ENCODE results near the gene HSD3B1.

HSD3B1 gene

DNA sequence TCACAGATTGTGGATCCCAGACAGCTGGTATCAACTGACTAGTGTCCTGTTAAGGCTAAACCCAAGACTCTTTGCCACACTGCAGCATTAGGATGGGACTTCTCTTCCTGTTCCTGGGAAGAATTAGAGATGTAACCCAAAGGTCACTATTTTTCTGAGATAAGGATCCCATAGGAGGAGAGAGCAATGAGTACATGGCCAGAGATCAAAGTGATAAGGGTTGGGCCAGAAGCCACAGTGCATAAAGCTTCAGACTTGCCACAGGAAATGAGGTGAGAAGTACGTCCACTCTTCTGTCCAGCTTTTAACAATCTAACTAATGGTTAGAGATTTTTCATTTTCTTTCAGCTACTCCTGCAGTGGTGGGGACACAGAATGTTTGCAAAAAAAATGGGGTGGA lies at the start of gene HSD3B1:
HSD3B1 (plus strand) TSS at position 270 of the 400 bp plus-strand sequence. CDS start 267 bp downstream, outside the sequence.
- TF ChIP-seq, protein P1, sequence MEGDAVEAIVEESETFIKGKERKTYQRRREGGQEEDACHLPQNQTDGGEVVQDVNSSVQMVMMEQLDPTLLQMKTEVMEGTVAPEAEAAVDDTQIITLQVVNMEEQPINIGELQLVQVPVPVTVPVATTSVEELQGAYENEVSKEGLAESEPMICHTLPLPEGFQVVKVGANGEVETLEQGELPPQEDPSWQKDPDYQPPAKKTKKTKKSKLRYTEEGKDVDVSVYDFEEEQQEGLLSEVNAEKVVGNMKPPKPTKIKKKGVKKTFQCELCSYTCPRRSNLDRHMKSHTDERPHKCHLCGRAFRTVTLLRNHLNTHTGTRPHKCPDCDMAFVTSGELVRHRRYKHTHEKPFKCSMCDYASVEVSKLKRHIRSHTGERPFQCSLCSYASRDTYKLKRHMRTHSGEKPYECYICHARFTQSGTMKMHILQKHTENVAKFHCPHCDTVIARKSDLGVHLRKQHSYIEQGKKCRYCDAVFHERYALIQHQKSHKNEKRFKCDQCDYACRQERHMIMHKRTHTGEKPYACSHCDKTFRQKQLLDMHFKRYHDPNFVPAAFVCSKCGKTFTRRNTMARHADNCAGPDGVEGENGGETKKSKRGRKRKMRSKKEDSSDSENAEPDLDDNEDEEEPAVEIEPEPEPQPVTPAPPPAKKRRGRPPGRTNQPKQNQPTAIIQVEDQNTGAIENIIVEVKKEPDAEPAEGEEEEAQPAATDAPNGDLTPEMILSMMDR (conservative IDR thresholded peaks at IDR 0.05; ENCODE audit: low read length), result no peak

DNA sequence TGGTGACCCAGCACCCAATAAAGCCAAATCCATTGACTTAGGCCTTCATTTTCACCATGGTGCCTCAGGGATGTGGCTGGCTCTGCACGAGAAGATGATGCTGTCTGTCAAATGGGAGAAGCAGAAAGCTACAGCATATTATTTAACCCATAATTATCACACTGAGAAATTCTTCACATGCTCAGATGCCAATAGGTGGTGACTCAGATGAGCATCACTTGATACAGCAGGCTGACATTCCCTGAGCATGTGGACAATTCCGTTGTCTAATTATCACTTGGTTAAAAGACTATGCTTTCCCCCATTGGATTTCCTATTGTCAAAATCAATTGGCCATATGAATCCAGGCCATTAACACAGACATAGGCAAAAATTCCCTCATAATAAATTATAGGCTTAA lies 44.0 kb upstream of the HSD3B1 start:
- TF ChIP-seq, protein P1 (conservative IDR thresholded peaks at IDR 0.05; ENCODE audit: low read length), result no peak
- H3K4me3 ChIP-seq (ENCODE audit: low read length), result no peak overlapping the region
- no peak for DNase-seq (ENCODE audit: low read depth)

More for the DNA sequence above, at the start of gene HSD3B1:
- no peak within 1 kb of the TSS for H3K4me3 ChIP-seq (ENCODE audit: low read length)
- DNase-seq (ENCODE audit: low read depth), result no peak

DNA sequence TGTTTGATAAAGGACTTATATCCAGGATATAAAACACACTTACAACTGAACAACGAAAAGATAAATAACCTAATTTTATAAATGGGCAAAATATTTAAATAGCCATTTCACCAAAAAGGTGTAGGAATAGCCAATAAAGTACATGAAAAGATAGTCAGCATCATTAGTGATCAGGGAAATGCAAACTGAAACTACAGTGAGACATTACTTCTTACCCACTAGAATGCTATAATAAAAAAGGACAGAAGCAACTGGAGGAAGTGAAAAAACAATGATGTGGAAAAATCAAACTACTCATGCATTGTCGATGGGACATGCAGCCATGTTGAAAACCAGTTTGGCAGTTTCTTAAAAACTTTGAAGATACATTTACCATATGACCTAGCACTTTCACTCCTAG lies 43.4 kb upstream of the HSD3B1 start:
- H3K4me3 ChIP-seq (ENCODE audit: low read length), result no peak overlapping the region
- no peak for DNase-seq (ENCODE audit: low read depth)
- TF ChIP-seq, protein P1 (conservative IDR thresholded peaks at IDR 0.05; ENCODE audit: low read length), result no peak

DNA sequence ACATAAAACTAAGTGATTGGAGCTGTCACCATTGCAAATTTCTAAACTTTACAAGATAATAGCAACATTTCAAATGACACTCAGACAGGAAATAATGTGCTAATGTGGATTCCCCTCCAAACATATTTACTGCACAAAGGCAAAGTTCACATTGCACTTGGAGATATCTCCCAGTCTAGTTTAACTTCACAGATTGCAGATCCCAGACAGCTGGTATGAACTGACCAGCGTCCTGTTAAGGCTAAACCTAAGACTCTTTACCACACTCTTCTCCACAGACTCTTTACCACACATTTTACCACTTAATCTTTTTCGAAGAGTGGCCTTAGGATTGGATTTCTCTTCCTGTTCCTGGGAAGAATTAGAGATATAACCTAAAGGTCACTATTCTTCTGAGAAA lies 40.6 kb upstream of the HSD3B1 start:
- no peak for DNase-seq (ENCODE audit: low read depth)
- H3K4me3 ChIP-seq (ENCODE audit: low read length), result no peak overlapping the region
- TF ChIP-seq, protein P1 (conservative IDR thresholded peaks at IDR 0.05; ENCODE audit: low read length), result no peak

DNA sequence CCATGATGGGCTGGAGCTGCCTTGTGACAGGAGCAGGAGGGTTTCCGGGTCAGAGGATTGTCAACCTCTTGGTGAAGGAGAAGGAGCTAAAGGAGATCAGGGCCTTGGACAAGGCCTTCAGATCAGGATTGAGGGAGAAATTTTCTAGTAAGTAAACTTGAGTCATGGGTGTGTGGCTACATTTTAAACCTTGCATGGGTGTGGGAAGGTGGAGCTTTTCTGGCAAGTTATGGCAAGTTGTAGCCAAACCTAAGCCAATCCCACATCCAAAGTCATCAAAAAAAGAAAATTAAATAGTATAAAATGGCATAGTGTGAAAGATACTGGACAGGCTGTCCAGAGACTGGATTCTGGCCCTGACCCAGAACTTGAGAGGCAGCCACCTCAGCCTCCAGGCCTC lies 39.8 kb upstream of the HSD3B1 start:
- TF ChIP-seq, protein P1 (conservative IDR thresholded peaks at IDR 0.05; ENCODE audit: low read length), result no peak
- no peak for DNase-seq (ENCODE audit: low read depth)
- H3K4me3 ChIP-seq (ENCODE audit: low read length), result no peak overlapping the region

DNA sequence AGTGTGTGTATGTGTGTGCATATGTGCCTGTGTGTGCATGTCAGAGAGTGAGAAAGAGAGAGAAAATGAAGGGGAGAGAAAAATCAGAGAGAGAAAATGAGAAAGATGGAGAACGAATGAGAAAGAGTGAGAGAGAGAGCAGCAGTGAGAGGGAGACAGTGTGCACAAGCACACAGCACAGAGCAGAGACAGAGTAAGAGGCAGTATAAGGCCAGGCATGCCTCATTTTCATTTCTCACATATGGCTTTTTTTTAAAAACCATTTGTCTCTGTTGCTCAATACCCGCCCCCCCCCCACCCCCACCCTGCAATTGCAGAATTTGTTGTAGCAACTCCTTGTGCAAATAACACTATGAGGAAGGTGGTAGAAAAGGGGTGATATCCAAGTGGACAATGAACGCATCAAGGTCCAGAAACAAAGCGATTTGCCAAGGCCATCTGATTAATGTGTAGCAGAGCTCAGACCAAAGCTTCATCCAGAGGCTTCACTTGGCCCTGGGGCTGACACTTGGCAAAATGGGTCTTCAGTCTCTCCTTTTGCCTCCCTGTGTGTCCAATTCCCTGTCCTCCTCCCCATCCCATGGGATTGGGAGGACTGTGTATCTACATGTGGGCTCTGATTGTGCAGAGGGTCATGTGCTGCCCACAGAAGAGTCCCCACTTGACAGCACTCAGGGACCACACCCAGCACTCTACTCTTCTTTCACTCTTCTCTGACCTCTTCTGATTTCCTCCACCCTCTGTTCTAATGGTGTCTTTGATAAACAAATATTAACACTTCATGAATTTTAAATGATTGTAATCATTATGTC lies 38.9 kb upstream of the HSD3B1 start:
- H3K4me3 ChIP-seq (ENCODE audit: low read length), result no peak overlapping the region
- no peak for DNase-seq (ENCODE audit: low read depth)
- TF ChIP-seq, protein P1 (conservative IDR thresholded peaks at IDR 0.05; ENCODE audit: low read length), result no peak

DNA sequence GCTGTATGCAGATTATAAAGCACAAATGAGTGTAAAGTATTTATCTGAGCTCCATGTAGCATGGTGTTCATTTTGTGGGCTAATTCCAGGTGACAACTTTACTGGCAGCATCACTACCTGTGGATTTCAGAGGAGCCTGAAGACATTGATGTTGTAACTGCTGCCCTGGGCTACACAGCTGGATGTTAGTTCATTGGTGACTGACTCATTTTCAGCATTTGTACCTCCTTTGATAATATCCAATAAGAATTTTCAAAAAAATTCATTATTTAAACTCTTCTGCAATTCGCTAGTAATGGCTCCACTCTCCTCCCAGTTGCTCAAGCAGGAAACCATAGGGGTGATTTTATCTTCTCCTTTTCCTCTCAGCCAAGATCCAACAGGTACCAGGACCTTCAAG lies 37.3 kb upstream of the HSD3B1 start:
- TF ChIP-seq, protein P1 (conservative IDR thresholded peaks at IDR 0.05; ENCODE audit: low read length), result no peak
- H3K4me3 ChIP-seq (ENCODE audit: low read length), result no peak overlapping the region
- no peak for DNase-seq (ENCODE audit: low read depth)

All from AG10803 (cell line).